Lung (tissue), 12 donors: Measurements from ENCODE around the gene GCDH. TPM values are rescaled to one million over a fixed set of nuclear protein-coding genes. Genes with fewer than 3 reads are reported as not detected.
A peak's percentile ranks its signal among the peaks of the same experiment; 100 is the strongest.

Experiments
- ATAC-seq: fragments of 200-7000 bp; cut with Tn5 transposase; one replicate; pipeline ENCODE4 v1.9.1; 2020; ENCODE audit warnings: moderate number of reproducible peaks; ENCODE audit not compliant: insufficient read depth, low FRiP score
- DNase-seq, 3 donors: peaks; one replicate each; pipeline ENCODE4 v3.0.0-alpha.2; 2013 to 2017
- H3K27ac ChIP-seq, 2 donors: one replicate each; pipeline ENCODE4 v1.5.1; 2013; ENCODE audit warnings: mild to moderate bottlenecking in 2 of 2, moderate library complexity in 2 of 2, control low read depth in 1 of 2, inconsistent platforms in 1 of 2, low read depth in 1 of 2, low read length in 1 of 2
- H3K27me3 ChIP-seq, 3 donors: one replicate each; pipeline ENCODE4 v1.5.1; 2013; ENCODE audit warnings: low read length in 2 of 3; ENCODE audit not compliant: control insufficient read depth in 3 of 3, insufficient read depth in 3 of 3
- H3K36me3 ChIP-seq, 4 donors: one replicate each; pipeline ENCODE4 v1.5.1; 2013; ENCODE audit warnings: low read length in 4 of 4, mild to moderate bottlenecking in 1 of 4, moderate library complexity in 1 of 4; ENCODE audit not compliant: control insufficient read depth in 4 of 4, insufficient read depth in 4 of 4
- H3K4me1 ChIP-seq, 5 donors: one replicate each; pipeline ENCODE4 v1.5.1; 2013; ENCODE audit warnings: low read length in 5 of 5, mild to moderate bottlenecking in 2 of 5, moderate library complexity in 1 of 5; ENCODE audit not compliant: control insufficient read depth in 5 of 5, insufficient read depth in 5 of 5
- H3K4me3 ChIP-seq: one replicate; pipeline ENCODE4 v1.5.1; 2013; ENCODE audit warnings: mild to moderate bottlenecking, control low read depth, moderate library complexity
- H3K9ac ChIP-seq, 2 donors: one replicate each; pipeline ENCODE4 v1.5.1; 2013; ENCODE audit warnings: low read length in 2 of 2, control low read depth in 1 of 2; ENCODE audit not compliant: insufficient read depth in 1 of 2
- H3K9me3 ChIP-seq, 4 donors: one replicate each; pipeline ENCODE4 v1.5.1; 2013; ENCODE audit warnings: low read length in 3 of 4, mild to moderate bottlenecking in 1 of 4, moderate library complexity in 1 of 4; ENCODE audit not compliant: control insufficient read depth in 4 of 4, insufficient read depth in 3 of 4
- CTCF ChIP-seq: IDR thresholded peaks from 2 replicates; pipeline ENCODE4 v1.5.1; 2012; ENCODE audit warnings: mild to moderate bottlenecking; ENCODE audit errors: control extremely low read depth, extremely low read depth
- whole genome bisulfite sequencing, 2 donors: extraction: QIAGEN DNeasy Blood & Tissue Kit; methylation state at CpG; one replicate each; pipeline ENCODE4 v1.1.7; 2013; 5-methylcytosine and 5-hydroxymethylcytosine counted together
- polyA plus RNA-seq, 2 donors: library from polyadenylated mRNA; stranded (reverse); fragments of 200-250 nt; gene quantifications; one replicate each; pipeline ENCODE4 v1.2.1, GENCODE V29; 2013
- total RNA-seq, 2 donors: library from RNA; depleted of rRNA in 1 of 2; stranded (reverse); fragments of >200 nt in 1 of 2; gene quantifications; one replicate each; pipeline ENCODE4 v1.2.1, GENCODE V29; 2014 to 2021
- donor health status: control.
- donor health status: control.
- donor health status: Bipolar disorder and iron deficiency.
- donor health status: healthy.
- donor health status: DM: yes; HTN: yes; CAD: no.

The GCDH gene
- total and polyA plus RNA-seq, 4 donors = 15.6 to 33.8 (median 27.7) TPM

- no peak for ATAC-seq
- 85 to 90% methylated on average over 10 of the region's 10 CpGs for WGBS, 2 donors
Measured at GRCh38 chr19:12935071-12935470, 44.1 kb downstream of the GCDH start.

GRCh38 chr19:12936582-12936981, 45.6 kb downstream of the GCDH start:
- H3K9me3 ChIP-seq = no peaks in the 10 kb centered on the region
- H3K27me3 ChIP-seq = no peaks in the 10 kb centered on the region
- no peak for TF ChIP-seq CTCF
- H3K4me1 ChIP-seq = peaks cover 17 to 36% (median 23%) of the 10 kb centered on the region in 5 donors
- H3K27ac ChIP-seq = no peak overlapping the region
- DNase-seq (no peak), ATAC-seq (no peak)
- H3K4me3 ChIP-seq = no peak overlapping the region
- H3K36me3 ChIP-seq = peaks cover 10 to 30% (median 20%) of the 10 kb centered on the region in 4 donors
- WGBS, 2 donors = 38 to 61% methylated on average over 7 of the region's 7 CpGs
- H3K9ac ChIP-seq = no peak overlapping the region

More at GRCh38 chr19:12935071-12935470, 44.1 kb downstream of the GCDH start:
- Histone ChIP-seq H3K27me3 (no peaks in the 10 kb centered on the region), H3K27ac (no peak overlapping the region), H3K4me3 (no peak overlapping the region), H3K4me1 (peaks cover 6 to 27% (median 16%) of the 10 kb centered on the region in 5 donors), H3K9me3 (no peaks in the 10 kb centered on the region), H3K9ac (no peak overlapping the region), H3K36me3 (peaks cover under 1 to 16% (median 9%) of the 10 kb centered on the region in 4 donors)
- no peak for TF ChIP-seq CTCF
- DNase-seq = no peak

- H3K9ac ChIP-seq = peak overlapping the region in 1 of 2 donors; percentile 70
- H3K27me3 ChIP-seq = no peaks in the 10 kb centered on the region
- peaks cover 14 to 35% (median 22%) of the 10 kb centered on the region in 5 donors for H3K4me1 ChIP-seq
- H3K36me3 ChIP-seq = peaks cover 10 to 34% (median 25%) of the 10 kb centered on the region in 4 donors
- H3K9me3 ChIP-seq = no peaks in the 10 kb centered on the region
- H3K4me3 ChIP-seq = peak overlapping the region; percentile 24
- TF ChIP-seq CTCF = no peak
- DNase-seq (peak; percentile 43 to 57 (median 51)), ATAC-seq (no peak)
- peak overlapping the region in 1 of 2 donors; percentile 52 for H3K27ac ChIP-seq
- WGBS, 2 donors = 11 to 20% methylated on average over 23 of the region's 23 CpGs
Measured at GRCh38 chr19:12937093-12937926, 46.4 kb downstream of the GCDH start.
